ENCODE data around the gene CAPN13.

Gene CAPN13

DNA sequence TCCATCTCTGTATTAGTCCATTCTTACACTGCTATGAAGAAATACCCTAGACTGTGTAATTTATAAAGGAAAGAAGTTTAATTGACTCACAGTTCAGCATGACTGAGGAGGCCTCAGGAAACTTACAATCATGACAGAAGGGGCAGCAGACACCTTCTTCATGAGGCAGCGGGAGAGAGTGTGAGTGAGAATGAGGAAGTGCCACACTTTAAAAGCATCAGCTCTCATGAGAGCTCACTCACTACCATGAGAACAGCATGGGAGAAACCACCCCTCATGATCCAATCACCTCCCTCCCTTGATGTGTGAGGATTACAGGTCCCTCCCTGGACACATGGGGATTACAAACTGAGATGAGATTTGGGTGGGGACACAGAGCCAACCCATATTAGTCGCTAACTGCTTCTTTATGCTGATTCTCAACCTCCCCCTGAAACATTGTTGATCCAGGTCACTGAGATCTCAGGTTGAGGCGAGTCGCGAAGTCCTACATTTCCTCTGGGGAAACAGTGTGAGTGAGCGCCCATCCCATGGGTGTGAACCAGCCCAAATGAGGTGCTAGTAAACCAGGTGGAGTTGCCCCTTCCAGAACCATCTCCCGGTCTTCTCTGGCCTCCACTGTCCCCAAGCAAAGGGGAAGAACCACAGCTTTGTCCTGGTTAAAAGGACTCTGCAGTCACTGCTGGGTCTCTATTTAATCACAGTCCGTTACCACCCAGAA lies 123.8 kb downstream of the CAPN13 start:
- TF ChIP-seq REST (IDR thresholded peaks at IDR 0.05; ENCODE audit: insufficient read depth in 1 of 2, low read depth in 2 of 2, low read length in 2 of 2) (no peak), SIN3A (IDR thresholded peaks at IDR 0.05; ENCODE audit: borderline replicate concordance, insufficient read depth, low read length) (no peak), TAF1 (IDR thresholded peaks at IDR 0.05; ENCODE audit: borderline replicate concordance, insufficient read depth, low read length) (no peak), FOXP2 (optimal IDR thresholded peaks at IDR 0.05; ENCODE audit: borderline replicate concordance, extremely low read depth, extremely low read length, insufficient read depth) (no peak), POLR2AphosphoS5 (IDR thresholded peaks at IDR 0.05; ENCODE audit: low read depth, low read length) (no peak)

DNA sequence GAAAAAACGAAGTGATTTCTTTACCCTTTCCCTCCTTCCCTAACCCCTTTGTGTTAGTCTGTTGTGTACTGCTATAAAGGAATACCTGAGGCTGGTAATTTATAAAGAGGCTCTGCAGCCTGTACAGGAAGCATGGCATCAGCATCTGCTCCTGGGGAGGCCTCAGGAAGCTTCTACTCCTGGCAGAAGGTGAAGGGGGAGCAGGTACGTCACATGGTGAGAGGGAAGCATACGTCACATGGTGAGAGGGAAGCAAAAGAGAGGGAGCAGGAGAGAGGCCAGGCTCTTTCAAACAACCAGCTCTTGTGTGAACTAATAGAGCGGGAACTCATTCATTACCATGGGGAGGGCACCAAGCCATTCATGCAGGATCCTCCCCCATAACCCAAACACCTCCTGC lies 126.2 kb downstream of the CAPN13 start:
- TF ChIP-seq FOXP2 (optimal IDR thresholded peaks at IDR 0.05; ENCODE audit: borderline replicate concordance, extremely low read depth, extremely low read length, insufficient read depth) (no peak), POLR2AphosphoS5 (IDR thresholded peaks at IDR 0.05; ENCODE audit: low read depth, low read length) (no peak), REST (IDR thresholded peaks at IDR 0.05; ENCODE audit: insufficient read depth in 1 of 2, low read depth in 2 of 2, low read length in 2 of 2) (no peak), TAF1 (IDR thresholded peaks at IDR 0.05; ENCODE audit: borderline replicate concordance, insufficient read depth, low read length) (no peak), SIN3A (IDR thresholded peaks at IDR 0.05; ENCODE audit: borderline replicate concordance, insufficient read depth, low read length) (no peak)

- TF ChIP-seq SIN3A (IDR thresholded peaks at IDR 0.05; ENCODE audit: borderline replicate concordance, insufficient read depth, low read length), result no peak
- no peak for TF ChIP-seq FOXP2 (optimal IDR thresholded peaks at IDR 0.05; ENCODE audit: borderline replicate concordance, extremely low read depth, extremely low read length, insufficient read depth)
- no peak for TF ChIP-seq POLR2AphosphoS5 (IDR thresholded peaks at IDR 0.05; ENCODE audit: low read depth, low read length)
- no peak for TF ChIP-seq TAF1 (IDR thresholded peaks at IDR 0.05; ENCODE audit: borderline replicate concordance, insufficient read depth, low read length)
- no peak for TF ChIP-seq REST (IDR thresholded peaks at IDR 0.05; ENCODE audit: insufficient read depth in 1 of 2, low read depth in 2 of 2, low read length in 2 of 2)
Observed at GRCh38 chr2:30680121-30680520, 127.1 kb downstream of the CAPN13 start.

DNA sequence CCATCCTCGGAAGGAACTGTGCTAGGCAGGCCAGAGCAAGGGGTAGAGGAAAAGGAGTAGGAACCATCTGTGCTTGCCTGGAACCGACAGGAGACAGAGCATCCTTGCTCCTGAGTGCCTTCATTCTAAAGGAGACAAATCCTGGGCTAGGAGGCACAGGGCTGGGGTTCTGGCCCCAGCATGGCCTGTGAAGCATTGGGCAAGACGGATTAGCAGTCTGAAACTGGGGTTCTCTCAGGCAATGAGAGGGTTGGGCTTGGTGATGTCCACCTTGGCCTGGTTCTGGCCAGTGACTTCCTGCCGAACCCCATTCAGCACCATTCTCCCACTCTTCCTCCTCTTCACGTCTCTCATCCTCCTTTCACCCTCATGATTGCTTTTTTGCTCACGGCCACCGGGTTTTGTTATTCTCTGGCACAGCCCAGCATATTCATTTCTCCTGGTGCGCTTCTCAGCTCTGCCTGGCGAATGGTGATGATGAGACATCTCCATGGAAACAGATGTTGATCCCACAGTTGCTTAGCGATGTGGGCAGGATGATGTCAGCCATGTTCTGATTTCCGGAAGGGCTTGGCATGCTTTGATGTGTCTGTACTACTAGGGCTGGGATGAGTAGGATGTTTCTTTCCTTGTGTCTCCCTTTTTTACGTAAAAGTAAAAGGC lies 127.7 kb downstream of the CAPN13 start:
- no peak for TF ChIP-seq FOXP2 (optimal IDR thresholded peaks at IDR 0.05; ENCODE audit: borderline replicate concordance, extremely low read depth, extremely low read length, insufficient read depth)
- no peak for TF ChIP-seq SIN3A (IDR thresholded peaks at IDR 0.05; ENCODE audit: borderline replicate concordance, insufficient read depth, low read length)
- no peak for TF ChIP-seq POLR2AphosphoS5 (IDR thresholded peaks at IDR 0.05; ENCODE audit: low read depth, low read length)
- TF ChIP-seq TAF1 (IDR thresholded peaks at IDR 0.05; ENCODE audit: borderline replicate concordance, insufficient read depth, low read length), result no peak
- TF ChIP-seq REST (IDR thresholded peaks at IDR 0.05; ENCODE audit: insufficient read depth in 1 of 2, low read depth in 2 of 2, low read length in 2 of 2), result no peak

Measured in PFSK-1 (cell line).